Activated CD4-positive, CD25-positive, alpha-beta regulatory T cell (primary cell): Measurements from ENCODE around the gene FCRL1.

Experiments used
- DNase-seq, 4 experiments: peaks; one replicate each; lab custom pipeline; 2025; lab: John Stamatoyannopoulos, UW

The FCRL1 gene

DNA sequence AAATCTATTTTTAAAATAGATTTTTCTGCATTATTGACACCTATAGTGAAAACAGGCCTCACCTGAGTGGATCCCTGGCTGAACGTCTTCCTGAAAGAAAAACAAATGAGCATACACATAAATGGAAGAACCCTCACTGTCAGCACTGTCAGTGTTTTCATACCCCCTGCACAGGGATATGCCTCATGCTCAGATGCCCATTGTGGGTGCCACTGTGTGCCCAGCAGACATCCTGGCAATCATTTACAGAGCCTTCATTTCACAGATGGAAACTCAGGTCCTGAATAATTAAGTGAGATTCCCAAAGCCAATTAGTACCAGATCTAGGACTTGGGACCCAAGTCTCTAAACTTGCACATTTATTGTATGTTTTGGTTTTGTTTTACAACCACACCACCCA lies 19.9 kb downstream of the FCRL1 start:
- no peak for DNase-seq

DNA sequence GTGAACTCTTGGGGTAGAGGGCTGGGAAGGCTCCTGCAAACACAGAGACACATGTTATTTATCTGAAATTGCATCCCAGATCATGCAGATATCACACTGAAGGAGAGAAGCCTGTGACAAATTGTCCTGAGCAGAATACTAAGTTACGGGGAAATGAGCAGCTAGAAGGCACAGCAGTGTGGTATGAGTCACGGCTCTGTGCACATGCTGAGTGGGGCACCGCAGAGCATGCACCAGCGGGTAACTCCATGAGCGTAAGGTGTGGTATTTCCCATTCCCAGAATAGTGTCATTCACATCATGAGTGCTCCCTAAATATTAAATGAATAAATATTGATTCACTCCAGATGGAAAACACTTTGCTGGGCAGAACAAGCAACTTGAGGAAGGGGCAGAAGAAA lies 21.7 kb downstream of the FCRL1 start:
- no peak for DNase-seq

DNA sequence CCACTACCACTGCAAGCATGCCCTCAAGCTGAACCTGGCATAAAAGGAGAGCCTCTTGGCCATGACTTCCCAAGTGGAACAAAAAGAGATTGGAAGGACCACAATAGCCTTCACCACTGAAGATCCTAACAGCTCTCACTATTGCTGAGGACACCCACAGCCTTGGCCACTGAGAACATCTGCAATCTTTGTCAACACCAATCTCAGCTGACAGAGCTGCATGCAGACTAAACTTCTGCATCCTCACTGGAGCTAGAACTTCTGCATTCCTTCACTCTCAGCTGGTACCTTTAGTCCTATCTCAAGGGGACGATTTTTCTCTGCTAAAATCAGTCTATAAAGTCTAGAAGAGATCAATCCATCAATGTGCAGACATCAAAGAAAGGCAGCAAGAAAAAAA lies 34.7 kb downstream of the FCRL1 start:
- no peak for DNase-seq

DNA sequence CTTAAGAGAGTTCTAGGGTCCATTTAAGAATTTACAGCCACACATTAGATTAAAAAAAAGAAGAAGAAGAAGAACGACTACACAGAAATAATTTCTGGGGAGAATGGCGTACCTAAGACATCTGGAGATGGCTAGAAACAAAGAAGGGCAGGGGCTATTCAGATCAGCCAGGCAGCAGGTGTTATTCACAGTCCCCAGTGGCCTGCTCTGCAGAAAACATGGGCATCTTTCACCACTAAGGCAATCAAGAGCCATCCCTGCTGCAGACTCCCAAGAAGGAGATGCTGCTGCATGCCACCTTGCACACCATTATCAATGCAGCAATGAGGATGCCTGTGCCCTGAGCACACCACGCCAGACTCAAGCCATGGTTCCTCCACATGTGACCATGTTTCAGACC lies 35.1 kb downstream of the FCRL1 start:
- DNase-seq, result no peak

DNA sequence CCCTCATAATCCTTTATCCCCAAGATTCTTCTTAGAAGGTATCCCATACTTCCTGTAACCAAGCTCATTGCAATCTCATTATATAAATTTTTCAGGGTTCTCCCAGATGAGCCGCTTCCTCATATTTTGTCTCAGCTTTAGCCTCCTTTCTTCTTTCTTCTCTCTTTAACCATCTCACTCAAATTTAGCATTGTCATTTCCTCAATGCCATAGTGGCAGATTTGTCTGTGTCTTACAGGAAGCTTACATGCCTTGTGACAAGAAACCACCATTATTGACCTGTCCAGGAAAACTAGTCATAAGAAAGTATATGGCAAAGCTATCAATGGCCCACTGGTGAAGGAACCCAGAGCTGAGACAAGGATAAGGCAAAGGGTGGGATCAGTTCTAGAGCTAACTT lies 37.0 kb downstream of the FCRL1 start:
- DNase-seq, result no peak

DNA sequence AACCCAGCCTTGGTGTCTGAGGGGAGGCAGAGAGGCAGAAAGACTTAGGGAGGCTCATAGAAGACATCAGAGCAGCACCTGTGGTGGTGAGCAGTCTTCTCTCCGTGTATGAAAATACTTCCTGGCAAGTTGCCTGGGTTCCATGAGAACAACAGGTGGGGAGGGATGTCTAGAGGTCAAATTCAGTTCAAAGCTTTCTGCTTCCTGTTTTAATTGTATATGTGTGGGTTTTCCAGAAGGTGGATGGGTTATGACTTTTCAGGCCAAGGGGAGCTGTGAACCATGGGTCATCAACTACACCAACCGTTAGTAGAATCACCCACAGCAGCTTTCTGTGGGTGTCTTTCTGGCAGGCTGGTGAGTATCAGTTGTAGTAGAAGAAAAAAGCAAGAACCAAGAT lies 38.9 kb downstream of the FCRL1 start:
- no peak for DNase-seq

DNA sequence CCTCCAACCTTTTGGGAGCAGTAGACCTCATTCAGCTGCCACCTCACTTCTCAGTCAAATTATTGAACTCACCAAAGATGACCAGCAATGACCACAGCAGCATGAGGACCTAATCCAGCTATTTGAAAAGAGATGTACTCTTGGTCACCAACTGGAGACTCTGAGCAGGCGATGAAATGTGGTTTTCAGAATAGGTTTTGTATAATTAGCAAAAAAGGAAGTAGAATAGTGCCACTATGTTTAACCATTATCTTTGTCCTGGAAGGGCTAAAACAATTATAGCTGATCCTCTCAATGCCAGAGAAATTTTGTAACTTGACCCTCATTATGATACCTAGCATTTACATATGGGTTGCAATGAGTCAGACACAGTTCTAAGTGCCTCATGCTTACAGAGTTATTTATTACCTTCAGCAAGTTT lies 42.9 kb downstream of the FCRL1 start, which contains the start of gene FCRL2:
FCRL2 (minus strand) TSS at position 162 of the 421 bp plus-strand sequence; CDS start at position 103, 59 bp downstream.
- DNase-seq, result no peak

DNA sequence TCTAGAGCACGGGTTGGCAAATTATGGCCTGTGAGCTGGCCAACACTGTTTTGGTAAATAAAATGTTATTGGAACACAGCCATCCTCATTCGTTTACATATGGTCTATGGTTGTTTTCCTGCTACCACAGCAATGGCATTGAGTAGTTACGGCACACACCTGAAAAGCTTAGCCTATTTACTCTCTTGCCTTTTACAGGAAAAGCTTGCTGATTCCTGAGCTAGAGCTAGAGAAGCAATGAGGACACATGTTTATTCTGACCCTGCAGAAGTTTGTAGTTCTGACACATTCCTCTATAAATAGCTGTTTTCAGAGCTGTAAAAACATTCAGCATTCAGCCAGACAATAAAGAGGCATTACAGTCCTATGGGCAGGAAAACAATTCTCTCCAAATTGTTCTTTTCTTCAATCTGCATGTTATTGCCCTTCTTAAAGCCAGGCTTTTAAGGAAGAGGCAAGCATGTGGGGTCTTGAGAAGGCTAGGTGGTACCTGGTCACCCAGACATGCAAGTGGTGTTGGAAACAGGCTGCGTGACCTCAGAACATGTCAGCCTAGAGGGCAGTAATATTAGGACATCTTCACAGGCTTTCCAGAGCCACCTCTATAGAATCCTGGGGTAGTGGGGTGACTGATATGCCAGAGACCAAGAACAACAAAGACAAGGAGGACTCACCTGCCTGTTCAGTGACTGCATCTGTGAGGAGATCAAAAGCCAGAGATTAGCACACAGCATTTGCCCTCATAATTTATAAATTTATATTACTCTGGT lies 44.6 kb downstream of the FCRL1 start:
- no peak for DNase-seq

DNA sequence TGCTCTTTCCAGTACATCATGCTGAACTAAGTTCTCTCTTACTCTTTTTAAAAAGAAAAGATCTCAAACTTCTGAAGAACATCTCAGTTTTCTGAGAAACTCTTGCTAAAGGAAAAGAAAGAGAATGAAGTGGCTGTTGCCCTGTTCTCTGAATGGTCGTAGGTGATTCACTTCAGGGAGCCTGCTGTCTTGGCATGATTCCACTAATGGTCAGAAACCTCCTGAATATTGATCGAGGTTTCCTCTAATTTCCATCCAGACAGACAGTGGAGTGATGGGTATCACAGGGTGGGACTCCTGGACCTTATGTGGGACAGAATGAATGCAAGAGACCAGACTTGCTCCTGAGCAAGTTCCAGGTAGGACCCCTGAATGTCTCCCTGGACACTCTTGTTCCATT lies 45.5 kb downstream of the FCRL1 start:
- no peak for DNase-seq

DNA sequence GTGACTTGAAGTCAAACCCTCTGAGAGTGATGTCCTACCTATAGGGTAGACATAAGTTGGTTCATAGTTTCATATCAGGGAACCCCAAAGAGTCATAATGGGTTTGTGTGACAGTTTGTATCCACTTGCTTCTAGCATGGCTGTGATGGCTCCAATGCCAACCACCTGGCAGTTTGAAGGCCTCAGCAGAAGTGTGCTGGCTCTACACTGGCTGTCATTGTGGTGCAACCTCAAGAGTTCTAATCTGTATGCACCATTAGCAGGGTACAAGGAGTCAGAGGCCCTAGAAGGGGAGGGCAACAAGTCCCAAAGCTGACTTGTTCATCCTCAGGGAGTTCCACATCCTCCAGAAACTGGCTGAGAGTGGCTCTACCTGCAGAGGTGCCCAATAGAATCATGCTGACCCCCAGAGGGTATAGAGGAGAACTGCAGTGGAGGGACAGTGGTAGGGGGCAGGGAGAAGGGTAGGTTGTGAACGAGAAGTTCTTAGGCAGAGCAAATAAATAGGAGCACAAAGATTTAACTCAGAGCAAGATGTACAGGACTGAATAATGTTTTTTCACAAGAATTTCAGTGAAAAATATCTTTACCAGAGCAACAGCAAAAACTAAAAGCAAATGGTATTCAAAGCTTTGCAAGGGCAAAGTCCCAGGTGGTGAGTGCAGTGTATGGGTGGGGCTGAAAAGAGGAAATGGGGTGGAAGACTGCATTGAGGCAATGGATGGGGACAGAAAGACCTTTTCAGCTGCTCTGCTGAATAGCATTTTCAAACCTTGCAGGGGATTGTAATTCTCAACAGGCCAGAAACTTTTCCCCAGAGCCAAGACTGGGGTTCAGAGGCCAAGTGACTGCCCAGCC lies 46.2 kb downstream of the FCRL1 start:
- peak in 1 of 4 experiments; percentile 4 for DNase-seq

DNA sequence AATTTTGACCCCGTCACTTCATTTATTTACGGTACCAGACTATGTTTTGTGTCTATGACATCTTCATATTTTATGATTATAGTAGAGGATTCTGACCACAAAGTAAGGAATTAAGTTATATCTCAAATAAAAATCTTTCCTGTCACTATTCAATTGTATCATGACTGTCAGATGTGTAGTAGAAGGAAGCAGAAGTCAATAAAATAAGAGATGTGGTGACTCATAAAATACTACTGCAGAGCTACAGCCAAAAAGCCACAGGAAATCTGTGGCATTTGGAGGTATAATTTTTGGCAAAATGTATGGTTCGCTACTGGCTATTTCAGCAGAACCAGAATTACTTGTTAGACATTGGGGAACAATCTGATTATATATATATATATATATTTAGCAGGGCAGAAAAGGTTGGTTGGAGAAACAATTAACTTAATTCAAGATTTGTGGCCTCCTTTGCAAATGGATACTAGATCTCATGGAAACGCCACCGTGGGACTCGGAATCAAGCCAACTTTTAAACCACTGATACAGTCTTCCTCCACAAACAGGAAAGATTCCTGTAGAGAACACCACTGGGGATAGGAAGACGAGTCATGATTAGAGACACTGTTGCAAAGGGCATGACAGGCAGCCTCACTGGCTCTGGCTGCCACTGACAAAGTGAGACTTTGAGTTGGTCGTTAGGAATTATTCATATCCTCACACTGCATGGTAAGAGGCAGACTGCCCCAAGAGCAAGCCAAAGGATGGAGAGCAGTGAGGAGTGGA lies 48.1 kb downstream of the FCRL1 start:
- DNase-seq, result no peak

DNA sequence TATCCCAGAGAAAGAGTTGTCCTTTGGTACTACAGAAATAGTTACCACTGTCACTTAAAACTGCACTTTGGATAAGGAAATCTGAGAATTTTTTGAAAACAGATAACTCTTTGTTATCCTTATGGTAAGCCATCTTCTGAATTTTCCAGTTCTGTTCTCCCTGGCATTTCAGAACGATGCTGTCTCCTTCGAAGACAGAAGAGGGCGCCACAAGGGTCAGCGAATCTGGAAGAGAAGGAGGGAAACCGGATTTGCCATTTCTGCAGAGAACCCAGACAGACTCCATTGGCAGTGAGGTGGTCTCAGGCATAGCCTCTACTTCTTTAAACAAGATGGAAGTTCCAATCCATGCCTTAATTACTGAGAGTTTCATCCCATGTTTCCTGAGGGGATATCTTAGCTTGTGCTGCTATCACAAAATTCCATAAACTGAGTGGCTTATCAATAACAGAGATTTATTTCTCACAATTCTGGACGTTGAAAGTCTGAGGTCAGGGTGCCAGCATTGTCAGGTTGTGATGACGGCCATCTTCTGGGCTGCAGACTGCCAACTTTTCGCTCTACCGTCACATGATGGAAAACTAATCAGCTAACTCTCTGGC lies 49.4 kb downstream of the FCRL1 start:
- no peak for DNase-seq

DNA sequence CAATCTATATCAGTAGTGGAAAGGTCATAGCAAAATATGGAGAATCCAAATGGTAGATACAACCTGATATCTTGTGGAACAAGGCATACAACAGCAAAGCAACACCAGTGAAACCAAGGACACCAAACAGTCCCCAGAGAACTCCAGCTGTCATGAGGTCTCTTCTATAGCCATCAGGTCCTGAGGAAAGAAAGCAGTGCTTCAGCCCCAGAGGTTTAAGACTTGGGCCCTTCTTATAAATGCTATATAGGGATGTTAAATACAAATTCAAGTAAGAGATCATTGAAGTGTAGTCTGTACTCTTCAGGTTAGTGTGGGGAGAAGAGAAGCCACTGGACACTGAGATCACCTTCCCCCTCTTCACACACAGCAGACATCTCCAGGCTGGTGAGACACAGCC lies 53.1 kb downstream of the FCRL1 start:
- no peak for DNase-seq

DNA sequence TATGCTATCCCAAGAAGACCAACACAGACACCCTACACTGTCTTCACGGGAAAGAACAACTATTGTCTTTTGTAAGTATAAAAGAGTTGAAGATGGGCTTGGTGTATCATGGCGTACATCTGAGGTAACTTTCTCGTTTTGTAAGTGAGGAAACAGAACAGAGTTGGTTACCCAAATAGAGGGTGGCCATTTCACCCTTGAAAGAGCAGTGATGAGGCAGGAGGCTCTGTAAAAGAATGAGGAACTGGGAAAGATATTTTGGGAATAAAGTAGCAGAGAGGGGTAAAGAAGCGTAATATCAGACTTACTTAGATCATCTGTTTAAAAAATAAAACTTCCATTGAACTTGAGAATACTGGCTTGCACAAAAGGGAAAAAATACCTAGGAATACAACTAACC lies 61.9 kb downstream of the FCRL1 start:
- no peak for DNase-seq

DNA sequence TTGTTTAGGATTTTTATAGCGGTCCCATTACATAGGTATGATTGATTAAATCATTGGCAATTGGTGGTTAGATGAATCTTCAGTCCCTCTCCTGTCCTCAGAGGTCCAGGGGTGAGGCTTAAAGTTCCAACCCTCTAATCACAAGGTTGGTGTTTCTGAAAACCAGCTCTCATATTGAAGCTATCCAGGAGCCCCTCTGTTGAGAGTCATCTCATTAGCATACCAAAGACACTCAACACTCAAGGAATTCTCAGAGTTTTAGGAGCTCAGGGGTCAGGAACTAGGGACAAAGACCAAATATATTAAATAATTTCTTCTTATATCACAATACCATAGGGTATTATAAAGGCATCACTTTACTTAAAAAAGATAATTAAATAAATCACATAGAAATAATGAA lies 66.3 kb downstream of the FCRL1 start:
- DNase-seq, result no peak

DNA sequence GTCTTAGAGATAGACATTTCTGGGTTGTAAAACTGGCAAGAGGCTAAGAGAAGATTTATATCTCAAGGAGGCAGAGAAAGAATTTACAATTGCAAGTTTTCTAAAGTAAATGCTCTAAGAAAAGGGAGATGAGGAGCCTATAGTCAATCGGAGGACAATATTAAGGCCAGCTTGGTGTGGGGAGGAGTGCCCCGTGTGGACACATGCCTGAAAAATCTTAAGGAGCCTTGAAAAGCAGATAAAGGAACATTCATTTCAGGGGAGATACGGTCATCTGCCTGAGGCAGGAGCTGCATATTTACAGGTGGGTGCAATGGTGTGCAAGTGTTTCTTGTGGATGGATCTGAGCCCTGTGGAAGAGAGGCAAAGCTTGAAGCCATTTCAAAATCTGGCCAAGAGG lies 68.6 kb downstream of the FCRL1 start:
- no peak for DNase-seq

DNA sequence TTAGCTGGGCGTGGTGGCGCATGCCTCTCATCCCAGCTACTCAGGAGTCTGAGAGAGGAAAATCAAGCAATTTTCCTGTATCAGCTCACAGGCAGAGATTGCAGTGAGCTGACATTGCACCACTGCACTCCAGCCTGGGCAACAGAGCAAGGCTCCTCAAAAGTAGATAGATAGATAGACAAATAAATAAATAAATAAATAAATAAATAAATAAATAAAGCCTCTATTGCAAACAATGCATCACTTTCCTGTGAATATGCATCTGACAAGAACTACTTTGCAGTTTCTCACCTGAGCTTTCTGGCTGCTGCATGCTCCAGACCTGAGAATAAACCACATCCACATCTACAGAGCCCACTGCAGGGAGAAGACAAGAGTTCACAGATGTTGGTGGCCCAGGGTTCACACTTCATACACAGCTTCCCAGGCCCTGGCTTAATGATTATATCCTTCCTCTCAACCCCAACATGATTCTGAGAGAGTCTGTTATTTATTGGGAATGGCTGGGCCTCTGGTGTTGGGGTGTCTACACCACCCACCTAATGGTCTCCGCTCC lies 71.6 kb downstream of the FCRL1 start:
- no peak for DNase-seq
